Suprapubic skin (tissue), 3 donors: ENCODE results near the gene RASGRP3.

ENCODE experiments used
- POLR2A ChIP-seq, 2 donors: fragments of 450-650 bp; IDR thresholded peaks; one replicate each; pipeline ENCODE4 v1.6.1; 2017; ENCODE audit warnings: antibody characterized with exemption in 2 of 2, mild to moderate bottlenecking in 2 of 2, moderate library complexity in 2 of 2
- TF ChIP-seq, protein P1 (sequence below), 2 donors: fragments of 200-600 bp in 1 of 2; fragments of 450-650 bp in 1 of 2; sonication (generic) in 1 of 2; IDR thresholded peaks; one replicate each; pipeline ENCODE4 v1.5.1; 2016 to 2019; ENCODE audit warnings: antibody characterized with exemption in 2 of 2, mild to moderate bottlenecking in 1 of 2, moderate library complexity in 1 of 2

DNA sequence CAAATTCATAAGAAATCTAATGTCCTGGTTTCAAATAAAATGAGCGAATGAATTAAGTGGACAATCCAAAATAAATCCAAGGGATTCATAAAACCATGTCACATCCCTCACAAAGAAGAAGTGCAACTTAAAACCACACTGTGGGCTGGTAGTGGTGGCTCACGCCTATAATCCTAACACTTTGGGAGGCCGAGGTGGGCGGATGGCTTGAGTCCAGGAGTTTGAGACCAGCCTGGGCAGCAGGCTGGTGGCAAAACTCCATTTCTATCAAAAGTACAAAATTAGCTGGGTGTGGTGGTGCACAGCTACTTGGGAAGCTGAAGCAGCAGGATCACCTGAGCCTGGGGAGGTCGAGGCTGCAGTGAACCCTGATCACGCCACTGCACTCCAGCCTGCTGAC lies 97.2 kb downstream of the RASGRP3 start:
- TF ChIP-seq, protein P1, sequence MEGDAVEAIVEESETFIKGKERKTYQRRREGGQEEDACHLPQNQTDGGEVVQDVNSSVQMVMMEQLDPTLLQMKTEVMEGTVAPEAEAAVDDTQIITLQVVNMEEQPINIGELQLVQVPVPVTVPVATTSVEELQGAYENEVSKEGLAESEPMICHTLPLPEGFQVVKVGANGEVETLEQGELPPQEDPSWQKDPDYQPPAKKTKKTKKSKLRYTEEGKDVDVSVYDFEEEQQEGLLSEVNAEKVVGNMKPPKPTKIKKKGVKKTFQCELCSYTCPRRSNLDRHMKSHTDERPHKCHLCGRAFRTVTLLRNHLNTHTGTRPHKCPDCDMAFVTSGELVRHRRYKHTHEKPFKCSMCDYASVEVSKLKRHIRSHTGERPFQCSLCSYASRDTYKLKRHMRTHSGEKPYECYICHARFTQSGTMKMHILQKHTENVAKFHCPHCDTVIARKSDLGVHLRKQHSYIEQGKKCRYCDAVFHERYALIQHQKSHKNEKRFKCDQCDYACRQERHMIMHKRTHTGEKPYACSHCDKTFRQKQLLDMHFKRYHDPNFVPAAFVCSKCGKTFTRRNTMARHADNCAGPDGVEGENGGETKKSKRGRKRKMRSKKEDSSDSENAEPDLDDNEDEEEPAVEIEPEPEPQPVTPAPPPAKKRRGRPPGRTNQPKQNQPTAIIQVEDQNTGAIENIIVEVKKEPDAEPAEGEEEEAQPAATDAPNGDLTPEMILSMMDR (IDR thresholded peaks at IDR 0.05) = no peak
- TF ChIP-seq POLR2A (IDR thresholded peaks at IDR 0.05) = no peak
